ENCODE data around the gene RCCD1. TPM values are rescaled to one million over a fixed set of nuclear protein-coding genes. Genes with fewer than 3 reads are reported as not detected.
"Not testable (repeated sequence)": the region's sequence is repeated elsewhere in the genome, so short reads cannot be mapped to it uniquely, and the experiment has no call there.

The RCCD1 gene
- total and polyA plus RNA-seq, 9 of the 15 experiments (the other 6 are each of a cell fraction or from before 2014, with no cell fraction given): 11.1 to 51.4 (median 24.7) TPM

DNA sequence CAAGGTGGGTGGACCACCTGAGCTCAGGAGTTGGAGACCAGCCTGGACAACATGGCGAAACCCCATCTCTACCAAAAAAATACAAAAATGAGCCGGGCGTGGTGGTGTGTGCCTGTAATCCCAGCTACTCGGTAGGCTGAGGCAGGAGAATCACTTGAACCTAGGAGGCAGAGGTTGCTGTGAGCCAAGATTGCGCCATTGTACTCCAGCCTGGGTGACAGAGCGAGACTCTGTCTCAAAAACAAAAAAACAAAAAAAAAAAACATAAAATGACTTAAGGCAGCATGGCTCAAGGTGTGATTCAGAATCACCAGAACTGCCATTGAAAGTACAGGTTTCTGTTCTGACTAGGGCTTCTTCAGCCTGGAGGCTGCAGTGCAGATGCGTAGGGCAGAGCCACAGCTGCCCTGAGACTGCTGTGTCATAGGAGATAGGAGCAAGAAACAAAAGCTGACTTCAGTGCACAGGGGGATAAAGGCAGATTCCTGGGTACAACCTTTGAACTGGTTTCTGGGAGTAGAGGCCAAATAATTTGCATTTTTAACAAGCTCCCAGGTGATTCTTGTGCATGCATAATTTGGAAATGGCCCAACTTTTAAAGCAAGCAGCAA lies 31.9 kb upstream of the RCCD1 start (continued):
- TF ChIP-seq, protein P1, sequence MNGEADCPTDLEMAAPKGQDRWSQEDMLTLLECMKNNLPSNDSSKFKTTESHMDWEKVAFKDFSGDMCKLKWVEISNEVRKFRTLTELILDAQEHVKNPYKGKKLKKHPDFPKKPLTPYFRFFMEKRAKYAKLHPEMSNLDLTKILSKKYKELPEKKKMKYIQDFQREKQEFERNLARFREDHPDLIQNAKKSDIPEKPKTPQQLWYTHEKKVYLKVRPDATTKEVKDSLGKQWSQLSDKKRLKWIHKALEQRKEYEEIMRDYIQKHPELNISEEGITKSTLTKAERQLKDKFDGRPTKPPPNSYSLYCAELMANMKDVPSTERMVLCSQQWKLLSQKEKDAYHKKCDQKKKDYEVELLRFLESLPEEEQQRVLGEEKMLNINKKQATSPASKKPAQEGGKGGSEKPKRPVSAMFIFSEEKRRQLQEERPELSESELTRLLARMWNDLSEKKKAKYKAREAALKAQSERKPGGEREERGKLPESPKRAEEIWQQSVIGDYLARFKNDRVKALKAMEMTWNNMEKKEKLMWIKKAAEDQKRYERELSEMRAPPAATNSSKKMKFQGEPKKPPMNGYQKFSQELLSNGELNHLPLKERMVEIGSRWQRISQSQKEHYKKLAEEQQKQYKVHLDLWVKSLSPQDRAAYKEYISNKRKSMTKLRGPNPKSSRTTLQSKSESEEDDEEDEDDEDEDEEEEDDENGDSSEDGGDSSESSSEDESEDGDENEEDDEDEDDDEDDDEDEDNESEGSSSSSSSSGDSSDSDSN (IDR thresholded peaks at IDR 0.05; ENCODE audit: borderline replicate concordance in 1 of 2, low read depth in 2 of 2, low read length in 2 of 2): peak in 1 of 2 experiments; percentile 38; a peak in 1 of 4 replicates
- peak; percentile 51; the same call in 1 of the 2 replicates for TF ChIP-seq TCF3 (CRISPR knock-in tag; IDR thresholded peaks at IDR 0.05)
- TF ChIP-seq NR2C2 (CRISPR knock-in tag; IDR thresholded peaks at IDR 0.05): not testable (repeated sequence)
- peak; percentile 79 for TF ChIP-seq NR2C2 (tag; IDR thresholded peaks at IDR 0.05)
- peak; percentile 87 for TF ChIP-seq NFE2 (IDR thresholded peaks at IDR 0.05; ENCODE audit: low read depth)
- TF ChIP-seq, protein P2, sequence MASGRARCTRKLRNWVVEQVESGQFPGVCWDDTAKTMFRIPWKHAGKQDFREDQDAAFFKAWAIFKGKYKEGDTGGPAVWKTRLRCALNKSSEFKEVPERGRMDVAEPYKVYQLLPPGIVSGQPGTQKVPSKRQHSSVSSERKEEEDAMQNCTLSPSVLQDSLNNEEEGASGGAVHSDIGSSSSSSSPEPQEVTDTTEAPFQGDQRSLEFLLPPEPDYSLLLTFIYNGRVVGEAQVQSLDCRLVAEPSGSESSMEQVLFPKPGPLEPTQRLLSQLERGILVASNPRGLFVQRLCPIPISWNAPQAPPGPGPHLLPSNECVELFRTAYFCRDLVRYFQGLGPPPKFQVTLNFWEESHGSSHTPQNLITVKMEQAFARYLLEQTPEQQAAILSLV (tag; IDR thresholded peaks at IDR 0.05): 0 out of 2 replicates have a peak, but pooled peaks have one; percentile 40
- TF ChIP-seq NR2C1 (IDR thresholded peaks at IDR 0.05): peak; percentile 77
- TF ChIP-seq NR2C1 (tag; IDR thresholded peaks at IDR 0.05): peak; percentile 60; the same call in 1 of the 2 replicates
- TF ChIP-seq MTA3 (IDR thresholded peaks at IDR 0.05; ENCODE audit: borderline replicate concordance): 0 out of 2 replicates have a peak, but pooled peaks have one; percentile 15
- TF ChIP-seq POLR2AphosphoS5 (IDR thresholded peaks at IDR 0.05; ENCODE audit: control insufficient read depth, insufficient read depth, low read depth, low read length): peak; percentile 50; the same call in 1 of the 2 replicates
- TF ChIP-seq ELF4 (CRISPR knock-in tag; IDR thresholded peaks at IDR 0.05): 0 out of 2 replicates have a peak, but pooled peaks have one; percentile 19
- TF ChIP-seq CBFA2T2 (conservative IDR thresholded peaks at IDR 0.05): peak; percentile 69
- TF ChIP-seq SOX6 (IDR thresholded peaks at IDR 0.05): peak; percentile 67
- TF ChIP-seq NCOR1 (IDR thresholded peaks at IDR 0.05): peak; percentile 32; the same call in 1 of the 2 replicates
- 0 out of 4 replicates have a peak, but pooled peaks of 1 of the 2 experiments have one; percentile 46 for TF ChIP-seq ARNT (IDR thresholded peaks at IDR 0.05)
- TF ChIP-seq, protein P3, sequence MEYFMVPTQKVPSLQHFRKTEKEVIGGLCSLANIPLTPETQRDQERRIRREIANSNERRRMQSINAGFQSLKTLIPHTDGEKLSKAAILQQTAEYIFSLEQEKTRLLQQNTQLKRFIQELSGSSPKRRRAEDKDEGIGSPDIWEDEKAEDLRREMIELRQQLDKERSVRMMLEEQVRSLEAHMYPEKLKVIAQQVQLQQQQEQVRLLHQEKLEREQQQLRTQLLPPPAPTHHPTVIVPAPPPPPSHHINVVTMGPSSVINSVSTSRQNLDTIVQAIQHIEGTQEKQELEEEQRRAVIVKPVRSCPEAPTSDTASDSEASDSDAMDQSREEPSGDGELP (CRISPR knock-in tag; IDR thresholded peaks at IDR 0.05; ENCODE audit: borderline replicate concordance): peak; percentile 65; the same call in 1 of the 2 replicates
- TF ChIP-seq, protein P4, sequence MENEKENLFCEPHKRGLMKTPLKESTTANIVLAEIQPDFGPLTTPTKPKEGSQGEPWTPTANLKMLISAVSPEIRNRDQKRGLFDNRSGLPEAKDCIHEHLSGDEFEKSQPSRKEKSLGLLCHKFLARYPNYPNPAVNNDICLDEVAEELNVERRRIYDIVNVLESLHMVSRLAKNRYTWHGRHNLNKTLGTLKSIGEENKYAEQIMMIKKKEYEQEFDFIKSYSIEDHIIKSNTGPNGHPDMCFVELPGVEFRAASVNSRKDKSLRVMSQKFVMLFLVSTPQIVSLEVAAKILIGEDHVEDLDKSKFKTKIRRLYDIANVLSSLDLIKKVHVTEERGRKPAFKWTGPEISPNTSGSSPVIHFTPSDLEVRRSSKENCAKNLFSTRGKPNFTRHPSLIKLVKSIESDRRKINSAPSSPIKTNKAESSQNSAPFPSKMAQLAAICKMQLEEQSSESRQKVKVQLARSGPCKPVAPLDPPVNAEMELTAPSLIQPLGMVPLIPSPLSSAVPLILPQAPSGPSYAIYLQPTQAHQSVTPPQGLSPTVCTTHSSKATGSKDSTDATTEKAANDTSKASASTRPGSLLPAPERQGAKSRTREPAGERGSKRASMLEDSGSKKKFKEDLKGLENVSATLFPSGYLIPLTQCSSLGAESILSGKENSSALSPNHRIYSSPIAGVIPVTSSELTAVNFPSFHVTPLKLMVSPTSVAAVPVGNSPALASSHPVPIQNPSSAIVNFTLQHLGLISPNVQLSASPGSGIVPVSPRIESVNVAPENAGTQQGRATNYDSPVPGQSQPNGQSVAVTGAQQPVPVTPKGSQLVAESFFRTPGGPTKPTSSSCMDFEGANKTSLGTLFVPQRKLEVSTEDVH (IDR thresholded peaks at IDR 0.05; ENCODE audit: low read depth, partially characterized antibody): peak; percentile 23
- TF ChIP-seq SMARCA4 (IDR thresholded peaks at IDR 0.05): peak; percentile 57; the same call in 1 of the 2 replicates
- TF ChIP-seq EP300 (IDR thresholded peaks at IDR 0.05; ENCODE audit: low read length): peak; percentile 17; the same call in 1 of the 2 replicates

Data from K562 (cell line).